Activated CD4-positive, alpha-beta T cell treated with anti-CD3 and anti-CD28 coated beads for 1 hour (primary cell): Measurements from ENCODE around the gene CFAP45.

Source experiments
- DNase-seq: peaks from one replicate; pipeline ENCODE4 v3.0.0-alpha.2; 2020

The CFAP45 gene

GRCh38 chr1:159845751-159846629 lies 54.0 kb downstream of the CFAP45 start:
- DNase-seq: no peak

GRCh38 chr1:159843459-159843858 lies 56.5 kb downstream of the CFAP45 start:
- no peak for DNase-seq

DNA sequence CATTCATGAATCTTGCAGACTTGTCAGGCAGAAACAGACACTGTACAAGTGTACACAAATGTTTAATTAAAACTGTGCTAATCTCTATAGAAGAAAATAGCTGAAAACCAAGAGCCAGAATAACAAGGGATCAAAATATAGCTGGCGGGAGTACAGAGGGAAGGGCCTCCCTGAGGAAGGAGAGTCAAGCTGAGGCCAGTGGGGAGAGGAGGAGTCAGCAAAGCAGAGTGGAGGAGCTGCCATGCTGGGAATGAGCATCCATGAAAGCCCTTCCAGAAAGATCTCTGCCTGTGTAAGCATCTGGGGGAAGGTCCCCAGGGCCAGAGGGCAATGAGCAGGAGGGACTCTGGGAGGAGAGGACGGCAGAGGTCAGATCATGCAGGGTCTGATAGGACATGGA lies 58.2 kb downstream of the CFAP45 start:
- DNase-seq: no peak

- no peak for DNase-seq
Measured at GRCh38 chr1:159839116-159839849, 60.7 kb downstream of the CFAP45 start.

DNA sequence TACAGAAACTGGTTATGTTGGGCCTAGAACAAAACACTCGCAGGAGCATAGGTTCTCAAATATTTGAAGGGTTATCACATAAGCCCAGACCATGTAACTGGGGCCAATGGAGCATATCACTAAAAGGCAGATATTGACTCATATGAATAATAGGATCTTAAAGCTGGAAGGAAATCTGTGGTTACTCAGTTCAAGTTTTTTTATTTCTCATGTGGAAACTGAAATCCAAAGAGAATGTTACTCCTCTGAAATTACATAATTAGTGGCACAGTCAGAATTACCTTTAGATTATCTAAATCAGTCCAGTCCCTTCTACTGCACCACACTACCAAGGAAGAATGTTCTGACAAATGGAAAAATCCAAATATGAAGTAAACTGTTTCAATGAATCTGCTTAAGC lies 61.2 kb downstream of the CFAP45 start:
- no peak for DNase-seq

DNA sequence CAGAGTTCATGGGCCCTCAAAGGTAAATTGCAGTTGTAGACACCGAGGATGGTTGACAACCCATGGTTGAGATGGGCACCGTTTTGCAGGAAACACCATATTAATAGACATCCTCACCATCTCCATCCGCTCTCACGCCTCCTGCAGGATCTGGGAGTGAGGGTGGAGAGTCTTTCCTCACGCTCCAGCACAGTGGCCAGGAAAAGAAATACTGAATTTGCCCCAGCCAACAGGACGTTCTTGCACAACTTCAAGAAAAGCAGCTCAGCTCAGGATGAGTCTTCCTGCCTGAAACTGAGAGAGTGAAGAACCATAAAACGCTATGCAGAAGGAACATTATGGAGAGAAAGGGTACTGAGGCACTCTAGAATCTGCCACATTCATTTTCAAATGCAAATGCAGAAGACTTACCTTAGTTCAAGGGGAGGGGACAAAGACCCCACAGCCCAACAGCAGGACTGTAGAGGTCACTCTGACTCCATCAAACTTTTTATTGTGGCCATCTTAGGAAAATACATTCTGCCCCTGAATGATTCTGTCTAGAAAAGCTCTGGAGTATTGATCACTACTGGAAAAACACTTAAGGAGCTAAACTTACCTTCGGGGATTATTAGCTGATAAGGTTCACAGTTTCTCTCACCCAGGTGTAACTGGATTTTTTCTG lies 64.0 kb downstream of the CFAP45 start:
- no peak for DNase-seq

GRCh38 chr1:159835356-159835755 lies 64.6 kb downstream of the CFAP45 start:
- DNase-seq: no peak

DNA sequence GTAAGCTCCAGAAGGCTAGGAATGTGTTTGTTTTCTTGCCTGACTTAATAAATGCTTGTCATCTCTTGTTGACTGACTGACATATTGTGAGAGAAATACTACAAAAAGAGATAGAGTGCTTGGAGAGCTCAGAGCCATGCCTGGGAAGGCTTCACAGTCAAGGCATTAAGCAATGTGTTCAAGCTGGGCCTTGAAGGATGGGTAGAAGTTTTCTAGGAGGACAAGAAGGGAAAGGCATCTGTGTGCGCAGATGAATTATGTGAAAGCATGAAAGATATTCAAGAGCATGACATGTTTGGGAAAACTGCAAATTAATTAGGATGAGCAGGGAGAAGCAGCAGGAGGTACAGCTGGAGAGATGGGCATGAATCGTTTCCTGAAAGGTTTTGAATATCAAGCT lies 67.7 kb downstream of the CFAP45 start:
- DNase-seq: no peak

GRCh38 chr1:159831412-159832141 lies 68.4 kb downstream of the CFAP45 start:
- no peak for DNase-seq

- DNase-seq: no peak
Measured at GRCh38 chr1:159830722-159831121, 69.2 kb downstream of the CFAP45 start.

- DNase-seq: no peak
Measured at GRCh38 chr1:159829822-159830465, 70.0 kb downstream of the CFAP45 start.

DNA sequence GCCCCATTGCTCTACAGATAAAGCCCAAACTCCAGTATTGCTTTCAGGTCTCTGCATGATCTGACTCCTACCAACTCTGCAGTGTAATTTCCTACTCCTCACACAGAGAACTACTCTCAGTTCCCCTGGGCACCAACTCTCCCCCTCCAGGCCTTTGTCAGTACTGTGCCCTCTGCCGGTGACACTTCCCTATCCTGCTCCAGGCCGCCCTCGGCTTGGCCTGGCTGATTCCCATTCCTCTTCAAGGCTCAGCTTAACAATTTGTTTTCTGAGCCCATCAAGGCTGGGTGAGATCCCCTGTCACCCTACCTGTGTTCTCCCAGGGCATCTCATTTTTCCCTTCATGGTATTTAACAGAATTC lies 70.7 kb downstream of the CFAP45 start:
- DNase-seq: no peak

DNA sequence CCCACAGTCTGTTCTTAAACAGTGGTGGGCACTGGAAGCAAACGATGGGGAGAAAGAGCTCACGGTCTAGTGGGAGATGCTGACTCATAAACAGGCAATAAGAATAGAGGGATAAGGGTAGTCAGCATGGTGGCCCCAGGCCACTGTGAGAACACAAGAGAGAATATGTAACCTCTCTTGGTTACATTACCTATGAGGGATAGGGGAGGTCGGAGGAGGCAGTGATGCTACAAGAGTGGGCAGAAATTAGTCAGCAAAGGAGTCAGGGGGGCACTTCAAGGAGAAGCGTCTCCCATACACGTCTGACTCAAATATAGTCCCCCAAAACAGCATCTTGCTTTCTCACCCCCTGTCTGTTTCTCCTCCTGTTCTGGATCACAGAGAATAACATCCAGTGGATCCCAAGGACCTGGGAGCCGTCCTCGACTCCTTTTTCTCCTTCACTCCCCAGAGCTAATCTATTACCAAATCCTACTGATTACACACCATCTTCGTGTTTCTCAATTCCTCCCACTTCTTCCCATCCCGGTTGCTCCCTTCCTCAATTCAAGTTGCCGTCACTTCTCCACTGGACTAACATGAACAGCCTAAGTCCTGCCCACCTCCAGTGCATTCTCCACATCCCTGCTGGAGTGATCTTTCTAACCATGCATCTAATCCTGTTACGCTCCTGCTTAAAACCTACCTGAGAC lies 71.2 kb downstream of the CFAP45 start:
- DNase-seq: no peak

DNA sequence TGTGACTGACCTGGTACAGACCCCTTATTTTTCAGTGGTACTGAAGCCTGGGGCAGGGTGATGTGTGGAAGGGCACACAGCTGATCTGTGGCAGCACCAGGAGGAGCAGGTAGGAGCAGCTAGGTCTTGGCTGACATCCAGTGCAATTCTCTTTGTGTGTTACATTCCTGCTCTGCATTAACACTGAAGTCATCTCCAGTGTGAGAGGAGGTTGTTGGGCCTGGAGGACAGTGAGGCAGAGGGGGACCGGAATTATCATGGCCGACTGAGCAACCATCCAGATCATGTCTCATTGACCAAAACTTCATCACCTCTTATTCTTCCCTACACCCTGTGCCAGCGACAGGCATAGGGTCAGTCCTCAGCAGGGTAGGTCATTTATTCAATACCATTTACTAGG lies 71.8 kb downstream of the CFAP45 start:
- no peak for DNase-seq

GRCh38 chr1:159827549-159827948 lies 72.4 kb downstream of the CFAP45 start:
- DNase-seq: no peak

GRCh38 chr1:159827102-159827490 lies 72.9 kb downstream of the CFAP45 start:
- DNase-seq: no peak

GRCh38 chr1:159826441-159827101 lies 73.4 kb downstream of the CFAP45 start, which contains the start of gene SLAMF8:
TSS of gene SLAMF8 (plus strand) at chr1:159826873. CDS start at chr1:159826899, 26 bp downstream.
- DNase-seq: no peak

DNA sequence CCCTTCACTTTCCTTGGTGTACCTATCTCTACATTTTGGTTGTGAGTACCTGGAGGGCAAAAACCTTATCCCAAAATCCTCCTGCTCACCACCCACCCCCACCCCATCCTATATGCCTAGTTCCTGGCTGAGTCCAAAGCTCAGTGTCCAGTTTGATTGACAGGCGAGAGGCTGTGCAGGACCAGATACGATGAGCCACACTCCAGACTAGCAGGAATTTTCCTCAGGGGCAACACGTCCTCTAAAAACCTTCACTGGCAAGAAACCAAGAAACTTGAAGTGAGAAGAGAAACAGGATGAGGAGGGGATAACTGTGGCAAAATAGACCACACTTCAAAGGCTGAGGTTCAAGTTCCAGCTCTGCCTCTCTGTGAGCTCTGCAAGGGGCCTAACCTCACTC lies 74.4 kb downstream of the CFAP45 start:
- no peak for DNase-seq

DNA sequence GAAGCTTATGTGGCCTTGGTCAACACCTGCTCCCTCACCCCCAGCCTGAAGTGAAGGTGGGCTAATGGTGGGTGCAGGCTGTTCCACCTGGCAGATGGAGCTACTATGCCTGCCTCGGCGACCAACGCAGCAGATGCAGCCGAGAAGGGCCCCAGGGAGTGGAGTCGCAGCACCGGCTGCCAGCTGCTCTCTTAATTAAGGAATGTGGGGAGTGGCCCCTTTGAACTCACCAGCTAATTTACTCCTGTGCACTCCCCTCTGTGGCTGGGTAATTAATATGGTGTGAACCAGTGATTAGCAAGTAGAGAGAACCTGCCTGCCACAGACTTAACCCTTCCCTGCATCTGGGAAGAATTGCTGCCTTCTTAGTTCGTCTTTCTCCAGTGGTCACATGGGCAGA lies 76.6 kb downstream of the CFAP45 start:
- DNase-seq: no peak
